Lower leg skin (tissue), 3 donors: ENCODE data around the gene MAPK8.

ENCODE experiments used
- POLR2A ChIP-seq, 2 donors: fragments of 450-650 bp; IDR thresholded peaks; one replicate each; pipeline ENCODE4 v1.6.1; 2016 to 2017; ENCODE audit warnings: antibody characterized with exemption in 2 of 2, mild to moderate bottlenecking in 1 of 2, moderate library complexity in 1 of 2
- TF ChIP-seq, protein P1 (sequence below), 3 donors: fragments of 450-650 bp; IDR thresholded peaks; one replicate each; pipeline ENCODE4 v1.5.1; 2016; ENCODE audit warnings: antibody characterized with exemption in 3 of 3, mild to moderate bottlenecking in 3 of 3, moderate library complexity in 2 of 3

DNA sequence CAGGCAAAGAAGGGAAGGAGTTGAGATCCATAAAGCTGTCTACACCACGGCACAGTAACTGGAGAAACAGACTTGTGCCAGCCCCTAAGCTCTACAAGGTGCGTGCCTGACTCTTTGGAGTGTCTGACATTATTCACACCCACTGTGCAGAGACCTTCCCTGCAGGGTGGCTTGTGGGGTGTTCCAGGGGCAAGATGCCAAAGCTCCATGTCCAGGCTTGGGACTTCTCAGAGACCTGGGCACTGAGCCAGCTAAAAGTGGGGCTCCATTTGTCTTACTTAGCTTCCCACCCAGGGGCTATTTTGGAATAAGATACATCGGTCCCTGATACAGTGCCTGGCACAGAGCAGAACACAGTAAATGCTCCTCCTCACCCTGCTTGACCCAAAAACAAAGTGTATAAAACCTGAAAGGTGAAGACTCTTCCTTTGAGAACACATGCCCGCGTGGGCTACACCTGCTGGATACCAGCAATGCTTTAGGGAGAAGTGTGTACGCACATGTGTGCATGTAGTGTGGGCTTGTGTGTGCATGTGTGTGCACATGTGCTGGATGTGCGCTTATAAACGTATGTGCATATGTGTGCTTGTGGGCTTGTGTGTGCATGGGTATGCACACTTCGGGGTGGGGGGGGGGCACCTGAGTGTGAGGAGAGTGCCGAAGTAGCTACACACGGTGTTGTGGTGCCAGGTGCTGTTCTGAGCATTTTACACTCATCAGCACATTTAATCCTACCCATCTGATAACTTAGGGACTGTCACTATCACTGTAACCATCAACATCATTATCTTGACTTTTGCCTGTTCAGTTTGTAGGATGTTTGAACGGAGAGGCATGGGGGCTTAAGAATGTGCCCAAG, 155.4 kb downstream of the MAPK8 start:
- TF ChIP-seq, protein P1, sequence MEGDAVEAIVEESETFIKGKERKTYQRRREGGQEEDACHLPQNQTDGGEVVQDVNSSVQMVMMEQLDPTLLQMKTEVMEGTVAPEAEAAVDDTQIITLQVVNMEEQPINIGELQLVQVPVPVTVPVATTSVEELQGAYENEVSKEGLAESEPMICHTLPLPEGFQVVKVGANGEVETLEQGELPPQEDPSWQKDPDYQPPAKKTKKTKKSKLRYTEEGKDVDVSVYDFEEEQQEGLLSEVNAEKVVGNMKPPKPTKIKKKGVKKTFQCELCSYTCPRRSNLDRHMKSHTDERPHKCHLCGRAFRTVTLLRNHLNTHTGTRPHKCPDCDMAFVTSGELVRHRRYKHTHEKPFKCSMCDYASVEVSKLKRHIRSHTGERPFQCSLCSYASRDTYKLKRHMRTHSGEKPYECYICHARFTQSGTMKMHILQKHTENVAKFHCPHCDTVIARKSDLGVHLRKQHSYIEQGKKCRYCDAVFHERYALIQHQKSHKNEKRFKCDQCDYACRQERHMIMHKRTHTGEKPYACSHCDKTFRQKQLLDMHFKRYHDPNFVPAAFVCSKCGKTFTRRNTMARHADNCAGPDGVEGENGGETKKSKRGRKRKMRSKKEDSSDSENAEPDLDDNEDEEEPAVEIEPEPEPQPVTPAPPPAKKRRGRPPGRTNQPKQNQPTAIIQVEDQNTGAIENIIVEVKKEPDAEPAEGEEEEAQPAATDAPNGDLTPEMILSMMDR (IDR thresholded peaks at IDR 0.05) = no peak
- no peak for TF ChIP-seq POLR2A (IDR thresholded peaks at IDR 0.05)
